ENCODE measurements around the gene LSAMP.

- TF ChIP-seq CTCF (IDR thresholded peaks at IDR 0.05), result no peak
- TF ChIP-seq POLR2A (IDR thresholded peaks at IDR 0.05), result no peak
- no peak for TF ChIP-seq POLR2AphosphoS5 (IDR thresholded peaks at IDR 0.05; ENCODE audit: insufficient read depth in 1 of 2, low read depth in 1 of 2)
Measured at GRCh38 chr3:116176974-116177555, 268.2 kb downstream of the LSAMP start.
